HUDEP-2 (cell line): Measurements from ENCODE around the gene IZUMO1R.
A peak's percentile ranks its signal among the peaks of the same experiment; 100 is the strongest.
"Not testable (repeated sequence)": the region's sequence is repeated elsewhere in the genome, so short reads cannot be mapped to it uniquely, and the experiment has no call there.

Experiments
- DNase-seq, 76 experiments: peaks; one replicate each; lab custom pipeline; 2025; ENCODE audit not compliant: unreplicated experiment in 76 of 76; lab: John Stamatoyannopoulos, UW

IZUMO1R gene

GRCh38 chr11:94322501-94322900 lies 18.1 kb downstream of the IZUMO1R start:
- DNase-seq, result no peak

DNA sequence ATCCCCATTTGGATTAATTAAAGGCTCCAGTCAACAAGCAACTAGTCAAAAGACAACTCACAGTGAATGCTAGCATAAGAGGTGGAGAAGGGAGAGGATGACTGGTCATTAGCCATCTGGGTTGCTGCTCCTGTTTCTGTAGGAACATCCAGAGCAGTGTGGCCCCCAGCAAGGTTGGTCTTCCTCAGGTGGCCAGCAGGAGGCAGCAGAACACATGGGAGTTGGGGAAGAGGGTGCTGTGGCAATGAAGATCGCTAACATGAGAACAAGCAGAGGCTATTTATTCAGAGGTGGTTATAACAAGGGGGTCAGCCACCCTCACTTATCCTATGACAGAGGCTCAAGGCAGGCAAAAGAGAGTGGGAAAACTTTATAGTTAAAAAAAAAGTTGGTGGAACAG lies 21.3 kb downstream of the IZUMO1R start:
- peak in 52 of 76 experiments; percentile 4 to 61 (median 26) for DNase-seq

DNA sequence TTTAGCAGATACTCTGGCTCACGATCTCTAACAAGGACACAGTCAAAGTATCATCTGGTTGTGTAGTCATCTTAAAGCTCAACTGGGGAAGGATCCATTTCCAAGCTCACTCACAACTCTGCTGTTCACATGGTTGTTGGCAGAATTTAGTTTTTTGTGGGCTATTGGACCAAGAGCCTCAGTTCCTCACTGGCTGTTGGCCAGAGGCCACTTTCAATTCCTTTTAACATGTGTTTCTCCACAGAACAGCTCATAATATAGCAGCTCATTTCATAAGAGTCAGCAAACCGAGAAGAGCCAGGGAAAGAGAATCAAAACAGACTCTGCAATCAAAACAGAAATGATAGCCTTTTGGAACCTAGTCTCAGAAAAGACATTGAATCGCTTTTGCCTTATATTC lies 22.6 kb downstream of the IZUMO1R start:
- DNase-seq, result no peak

- DNase-seq, result no peak
Measured at GRCh38 chr11:94328587-94329080, 24.3 kb downstream of the IZUMO1R start.

- no peak for DNase-seq
Measured at GRCh38 chr11:94329501-94329900, 25.1 kb downstream of the IZUMO1R start.

GRCh38 chr11:94330789-94331188 lies 26.4 kb downstream of the IZUMO1R start:
- no peak for DNase-seq

DNA sequence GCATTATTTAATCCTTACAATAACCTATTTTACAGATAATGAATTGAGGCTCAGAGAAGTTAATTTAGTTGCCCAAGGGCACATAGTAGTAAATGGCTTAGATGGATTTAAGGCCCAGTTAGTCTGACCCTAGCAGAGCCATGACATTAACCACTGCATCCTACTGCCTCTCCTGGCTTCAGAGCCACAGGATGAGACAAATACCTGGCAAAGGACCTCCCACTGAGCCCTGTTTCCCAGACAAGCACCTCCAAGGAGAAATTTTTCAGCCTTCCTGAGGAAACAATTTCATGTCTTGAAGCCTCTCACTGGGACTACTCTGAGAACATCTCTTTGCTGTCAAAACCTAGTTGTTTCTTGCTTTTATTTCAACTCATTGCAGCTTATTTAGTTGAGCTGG lies 28.4 kb downstream of the IZUMO1R start:
- DNase-seq, result no peak

- no peak for DNase-seq
Measured at GRCh38 chr11:94336033-94336432, 31.7 kb downstream of the IZUMO1R start.

DNA sequence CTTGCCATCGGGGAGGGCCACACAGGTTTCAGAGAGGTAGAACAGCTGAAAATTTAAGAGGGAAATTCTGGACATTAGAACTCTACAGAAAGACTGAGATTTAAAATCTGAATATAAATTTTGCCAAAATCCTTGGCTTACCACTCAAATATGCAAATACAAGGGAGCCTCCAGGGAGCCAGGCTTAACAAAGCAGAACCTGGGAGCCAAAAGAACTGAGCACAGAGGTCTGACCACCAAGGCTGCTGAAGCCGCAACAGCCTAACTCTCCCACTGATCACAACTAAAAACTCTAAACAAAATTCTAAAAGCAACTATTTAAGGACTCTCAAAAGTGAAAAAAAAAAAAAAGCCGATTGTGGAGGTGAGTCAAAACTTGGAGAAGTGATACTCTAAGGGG lies 34.3 kb downstream of the IZUMO1R start:
- no peak for DNase-seq

- no peak for DNase-seq
Measured at GRCh38 chr11:94342250-94342649, 37.9 kb downstream of the IZUMO1R start.

- no peak for DNase-seq
Measured at GRCh38 chr11:94343495-94343894, 39.1 kb downstream of the IZUMO1R start.

- DNase-seq, result not testable (repeated sequence)
Measured at GRCh38 chr11:94346311-94346710, 41.9 kb downstream of the IZUMO1R start.

DNA sequence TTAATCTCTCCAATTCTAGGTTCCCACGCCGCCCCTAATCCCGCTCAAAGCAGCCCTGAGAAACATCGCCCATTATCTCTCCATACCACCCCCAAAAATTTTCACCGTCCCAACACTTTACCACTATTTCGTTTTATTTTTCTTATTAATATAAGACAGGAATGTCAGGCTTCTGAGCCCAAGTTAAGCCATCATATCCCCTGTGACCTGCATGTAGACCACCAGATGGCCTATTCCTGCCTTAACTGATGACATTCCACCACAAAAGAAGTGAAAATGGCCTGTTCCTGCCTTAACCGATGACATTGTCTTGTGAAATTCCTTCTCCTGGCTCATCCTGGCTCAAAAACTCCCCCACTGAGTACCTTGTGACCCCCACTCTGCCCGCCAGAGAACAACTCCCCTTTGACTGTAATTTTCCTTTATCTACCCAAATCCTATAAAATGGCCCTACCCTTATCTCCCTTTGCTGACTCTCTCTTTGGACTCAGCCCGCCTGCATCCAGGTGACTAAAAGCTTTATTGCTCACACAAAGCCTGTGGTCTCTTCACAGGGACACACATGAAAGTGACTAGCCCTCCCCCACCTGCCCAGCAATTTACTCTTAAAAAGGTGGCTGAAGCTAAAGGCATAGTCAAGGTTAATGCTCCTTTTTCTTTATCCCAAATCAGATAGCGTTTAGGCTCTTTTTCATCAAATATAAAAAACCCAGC lies 46.6 kb downstream of the IZUMO1R start:
- not testable (repeated sequence) for DNase-seq
